WERI-Rb-1 (cell line): ENCODE data around the gene MEP1A.

Source experiments
- DNase-seq: peaks from one replicate; pipeline ENCODE4 v3.0.0-alpha.2; 2020
- H3K27ac ChIP-seq: fragments of 250-450 bp; sonication (Bioruptor Pico); 2 replicates; pipeline ENCODE4 v1.5.1; 2020; ENCODE audit warnings: mild to moderate bottlenecking, moderate library complexity
- H3K27me3 ChIP-seq: fragments of 250-450 bp; sonication (Bioruptor Pico); 2 replicates; pipeline ENCODE4 v1.5.1; 2021; ENCODE audit warnings: mild to moderate bottlenecking, low read depth, moderate library complexity; ENCODE audit not compliant: insufficient read depth, severe bottlenecking
- H3K36me3 ChIP-seq: fragments of 250-450 bp; sonication (Bioruptor Pico); 2 replicates; pipeline ENCODE4 v1.5.1; 2020; ENCODE audit warnings: mild to moderate bottlenecking, moderate library complexity
- H3K4me3 ChIP-seq: 2 replicates; pipeline ENCODE4 v1.5.1; 2011; ENCODE audit warnings: low read depth, mild to moderate bottlenecking, control low read depth, low read length
- H3K9me3 ChIP-seq: fragments of 250-450 bp; sonication (Bioruptor Pico); 2 replicates; pipeline ENCODE4 v1.5.1; 2021; ENCODE audit warnings: mild to moderate bottlenecking, moderate library complexity; ENCODE audit not compliant: severe bottlenecking
- CTCF ChIP-seq: IDR thresholded peaks from 2 replicates; pipeline ENCODE4 v1.5.1; 2011; ENCODE audit warnings: low read depth, mild to moderate bottlenecking, control low read depth, inconsistent platforms, low read length

The MEP1A gene

DNA sequence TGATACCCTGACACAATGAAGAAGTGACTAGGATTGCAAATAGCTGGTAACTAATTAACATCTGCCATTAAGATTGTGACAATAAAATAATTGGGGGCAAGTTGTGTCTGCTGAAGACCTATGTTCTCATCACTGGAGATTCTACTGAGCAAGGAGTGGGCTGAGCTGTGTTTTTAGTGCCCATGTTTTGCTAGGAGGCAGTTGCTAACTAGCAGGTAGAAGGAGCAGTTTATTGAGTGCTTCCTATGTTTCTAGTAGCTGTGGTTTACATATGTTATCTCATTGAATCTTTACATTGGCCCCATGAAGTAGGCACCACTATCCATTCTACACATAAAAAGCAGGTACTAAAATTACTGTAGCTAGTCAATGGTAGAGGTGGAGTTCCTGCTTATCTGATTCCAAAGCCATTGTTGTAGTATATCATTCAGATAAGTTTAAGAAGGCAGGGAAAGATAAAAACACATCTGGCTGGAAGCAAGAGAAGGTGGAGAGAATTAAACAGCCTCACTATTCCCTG, 2.8 kb upstream of the MEP1A start:
- H3K4me3 ChIP-seq: no peak overlapping the region
- no peak overlapping the region for H3K27ac ChIP-seq
- no peaks in the 10 kb centered on the region for H3K36me3 ChIP-seq
- no peaks in the 10 kb centered on the region for H3K27me3 ChIP-seq
- no peak for TF ChIP-seq CTCF
- DNase-seq: no peak
- H3K9me3 ChIP-seq: no peaks in the 10 kb centered on the region

DNA sequence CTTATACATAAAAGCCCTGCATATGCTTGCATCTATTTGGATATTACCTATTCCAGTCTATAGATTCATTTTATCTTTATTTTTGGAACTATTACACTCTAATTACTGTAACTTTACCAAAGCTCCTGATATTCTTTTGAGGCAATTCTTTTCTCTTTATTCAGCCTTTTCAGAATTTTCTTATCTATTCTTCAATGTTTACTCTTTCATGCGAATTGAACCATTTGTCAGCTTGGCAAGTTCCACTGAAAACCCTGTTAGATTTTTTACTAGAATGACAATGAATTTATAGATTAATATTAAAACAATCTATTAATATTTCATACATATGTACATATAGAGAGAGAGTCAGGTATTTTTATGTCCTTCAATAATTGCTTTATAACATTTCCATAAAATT, 554 bp upstream of the MEP1A start:
- no peak for DNase-seq
- Histone ChIP-seq H3K4me3 (no peak overlapping the region), H3K27ac (no peak overlapping the region), H3K36me3 (no peaks in the 10 kb centered on the region), H3K9me3 (no peaks in the 10 kb centered on the region), H3K27me3 (no peaks in the 10 kb centered on the region)
- no peak for TF ChIP-seq CTCF

GRCh38 chr6:46794068-46794467, 879 bp downstream of the MEP1A start:
- Histone ChIP-seq H3K9me3 (no peaks in the 10 kb centered on the region), H3K36me3 (no peaks in the 10 kb centered on the region), H3K4me3 (no peak overlapping the region), H3K27me3 (no peaks in the 10 kb centered on the region), H3K27ac (no peak overlapping the region)
- no peak for TF ChIP-seq CTCF
- DNase-seq: no peak

- Histone ChIP-seq H3K36me3 (no peaks in the 10 kb centered on the region), H3K4me3 (no peak overlapping the region), H3K9me3 (no peaks in the 10 kb centered on the region), H3K27me3 (no peaks in the 10 kb centered on the region), H3K27ac (no peak overlapping the region)
- DNase-seq: no peak
- TF ChIP-seq CTCF: no peak
These were observed 2.6 kb downstream of the MEP1A start for GRCh38 chr6:46795816-46796215.

- DNase-seq: no peak
- no peaks in the 10 kb centered on the region for H3K9me3 ChIP-seq
These were observed 3.8 kb downstream of the MEP1A start for GRCh38 chr6:46796848-46797580.

More at GRCh38 chr6:46796848-46797580, 3.8 kb downstream of the MEP1A start:
- H3K27me3 ChIP-seq: no peaks in the 10 kb centered on the region
- H3K36me3 ChIP-seq: no peaks in the 10 kb centered on the region
- TF ChIP-seq CTCF: no peak
- no peak overlapping the region for H3K27ac ChIP-seq
- no peak overlapping the region for H3K4me3 ChIP-seq
